Caco-2 (cell line): Measurements from ENCODE around the gene LRFN4. TPM values are rescaled to one million over a fixed set of nuclear protein-coding genes. Genes with fewer than 3 reads are reported as not detected.

Source experiments
- BruUV-seq: library from RNA; stranded (reverse); fragments of 400-500 nt; replicated peaks from 2 replicates; lab custom pipeline; 2021; lab: Mats Ljungman, UMichigan
- CTCF ChIA-PET: fragments of 300-600 bp; sonication (Branson Sonifier 250); formaldehyde crosslinking; loops from one replicate; lab custom pipeline; 2022; ENCODE audit warnings: antibody characterized with exemption; lab: Charles Lee
- POLR2A ChIA-PET: fragments of 300-600 bp; sonication (Branson Sonifier 250); formaldehyde crosslinking; loops from one replicate; lab custom pipeline; 2022; ENCODE audit warnings: antibody characterized with exemption; lab: Charles Lee
- DNase-seq, 2 experiments: peaks; one replicate each; pipeline versions ENCODE4 v3.0.0 to v3.0.0-alpha.2; 2020 to 2022
- H3K27me3 ChIP-seq: replicated peaks from 2 replicates; pipeline ENCODE4 v1.6.0; 2011; ENCODE audit warnings: low read length; ENCODE audit not compliant: control insufficient read depth, insufficient read depth
- H3K36me3 ChIP-seq: 2 replicates; pipeline ENCODE4 v1.5.1; 2011; ENCODE audit warnings: low read length; ENCODE audit not compliant: control insufficient read depth, insufficient read depth
- H3K4me1 ChIP-seq: fragments of 250-450 bp; sonication (Bioruptor Pico); 2 replicates; pipeline ENCODE4 v1.5.1; 2020; ENCODE audit warnings: mild to moderate bottlenecking
- H3K4me3 ChIP-seq: 2 replicates; pipeline ENCODE4 v1.5.1; 2011; ENCODE audit warnings: low read depth, mild to moderate bottlenecking, control low read depth, low read length
- H3K9me3 ChIP-seq: fragments of 250-450 bp; sonication (Bioruptor Pico); 2 replicates; pipeline ENCODE4 v1.5.1; 2020; ENCODE audit warnings: mild to moderate bottlenecking, moderate library complexity
- H3K27ac Mint-ChIP-seq: one replicate; pipeline ENCODE4 v1.8.0; 2022; ENCODE audit warnings: mixed read lengths; ENCODE audit not compliant: unreplicated experiment
- H3K27me3 Mint-ChIP-seq: one replicate; pipeline ENCODE4 v1.8.0; 2022; ENCODE audit warnings: mixed read lengths; ENCODE audit not compliant: insufficient read depth, unreplicated experiment
- H3K36me3 Mint-ChIP-seq: one replicate; pipeline ENCODE4 v1.8.0; 2022; ENCODE audit warnings: mild to moderate bottlenecking, mixed read lengths; ENCODE audit not compliant: insufficient read depth, unreplicated experiment
- H3K4me1 Mint-ChIP-seq: one replicate; pipeline ENCODE4 v1.8.0; 2022; ENCODE audit warnings: low read depth, mixed read lengths; ENCODE audit not compliant: unreplicated experiment
- H3K4me3 Mint-ChIP-seq: one replicate; pipeline ENCODE4 v1.8.0; 2022; ENCODE audit warnings: mild to moderate bottlenecking, moderate library complexity, mixed read lengths; ENCODE audit not compliant: unreplicated experiment
- H3K9me3 Mint-ChIP-seq: one replicate; pipeline ENCODE4 v1.8.0; 2022; ENCODE audit warnings: mixed read lengths; ENCODE audit not compliant: unreplicated experiment
- CTCF ChIP-seq, 2 experiments: fragments of 200-600 bp in 1 of 2; IDR thresholded peaks; 1 replicate in 1 of 2; 2 replicates in 1 of 2; pipeline versions ENCODE4 v1.5.1 to v1.8.0; 2011 to 2022; ENCODE audit warnings: antibody characterized with exemption in 1 of 2, control low read depth in 1 of 2, inconsistent platforms in 1 of 2, low read depth in 1 of 2, low read length in 1 of 2, mild to moderate bottlenecking in 1 of 2, moderate library complexity in 1 of 2; ENCODE audit not compliant: insufficient read depth in 1 of 2, severe bottlenecking in 1 of 2, unreplicated experiment in 1 of 2
- intact Hi-C: fragments of 100-400 bp; cut with micrococcal nuclease; formaldehyde crosslinking; loops from one replicate; pipeline ENCODE4 v1.10.0; 2022; ENCODE audit not compliant: unreplicated experiment
- total RNA-seq: library from RNA; stranded (reverse); gene quantifications from 2 replicates; pipeline ENCODE4 v1.2.3, GENCODE V29; 2022

The LRFN4 gene
- total RNA-seq, 1 experiment from 2014 or later, result 14.1 TPM

- Mint-ChIP-seq H3K27ac (peak overlapping the region; percentile 33), H3K9me3 (no peaks in the 10 kb centered on the region), H3K27me3 (no peaks in the 10 kb centered on the region), H3K36me3 (peaks cover 48% of the 10 kb centered on the region), H3K4me3 (no peak overlapping the region), H3K4me1 (peaks cover 8% of the 10 kb centered on the region)
- no TSS peak for BruUV-seq
- Histone ChIP-seq H3K4me1 (peaks cover 9% of the 10 kb centered on the region), H3K9me3 (no peaks in the 10 kb centered on the region), H3K4me3 (no peak overlapping the region), H3K27me3 (no peaks in the 10 kb centered on the region), H3K36me3 (no peaks in the 10 kb centered on the region)
- intact Hi-C loops, result no loop called here
- CTCF ChIA-PET, result interaction anchor here (1.6 kb wide), 1 partner anchor 11 kb away, joined by 3 read pairs; no protein-coding TSS in a partner anchor
- DNase-seq, result peak in 1 of 2 experiments; percentile 41
- TF ChIP-seq CTCF (IDR thresholded peaks at IDR 0.05; ENCODE audit: insufficient read depth in 1 of 2, low read depth in 1 of 2, low read length in 1 of 2, severe bottlenecking in 1 of 2, unreplicated experiment in 1 of 2), result no peak
- POLR2A ChIA-PET, result interaction anchor here (0.7 kb wide), 1 partner anchor 215 kb away, joined by 3 read pairs; no protein-coding TSS in a partner anchor
These were observed 3.3 kb upstream of the LRFN4 start for GRCh38 chr11:66853242-66854229.

GRCh38 chr11:66854231-66854661, 2.6 kb upstream of the LRFN4 start:
- Mint-ChIP-seq H3K27me3 (no peaks in the 10 kb centered on the region), H3K4me3 (no peak overlapping the region), H3K4me1 (peaks cover 8% of the 10 kb centered on the region), H3K36me3 (peaks cover 48% of the 10 kb centered on the region), H3K9me3 (no peaks in the 10 kb centered on the region), H3K27ac (peak overlapping the region; percentile 33)
- no peak for TF ChIP-seq CTCF (IDR thresholded peaks at IDR 0.05; ENCODE audit: insufficient read depth in 1 of 2, low read depth in 1 of 2, low read length in 1 of 2, severe bottlenecking in 1 of 2, unreplicated experiment in 1 of 2)
- ChIA-PET CTCF (no interaction called here), POLR2A (no interaction called here)
- Histone ChIP-seq H3K4me1 (peaks cover 9% of the 10 kb centered on the region), H3K36me3 (no peaks in the 10 kb centered on the region), H3K27me3 (no peaks in the 10 kb centered on the region), H3K4me3 (no peak overlapping the region), H3K9me3 (no peaks in the 10 kb centered on the region)
- no peak for DNase-seq
- BruUV-seq, result no TSS peak
- intact Hi-C loops, result no loop called here

GRCh38 chr11:66854729-66855211, 2.1 kb upstream of the LRFN4 start:
- no TSS peak for BruUV-seq
- no peak for DNase-seq
- peaks cover 48% of the 10 kb centered on the region for H3K36me3 Mint-ChIP-seq
- peak overlapping the region; percentile 96 for H3K4me3 Mint-ChIP-seq
- peaks cover 9% of the 10 kb centered on the region for H3K4me1 ChIP-seq
- CTCF ChIA-PET, result interaction anchor here (1.5 kb wide), 1 partner anchor 28 kb away, joined by 3 read pairs; no protein-coding TSS in a partner anchor
- H3K9me3 ChIP-seq, result no peaks in the 10 kb centered on the region
- POLR2A ChIA-PET, result interaction anchor here (1.2 to 2.0 kb wide), 3 partner anchors 11 to 238 kb away, joined by 4 to 45 read pairs (median 12); partner anchors contain the start of genes RBM14 and RCE1
- peak overlapping the region; percentile 95 for H3K27ac Mint-ChIP-seq
- intact Hi-C loops, result no loop called here
- H3K4me1 Mint-ChIP-seq, result peaks cover 8% of the 10 kb centered on the region
- no peaks in the 10 kb centered on the region for H3K27me3 Mint-ChIP-seq
- no peaks in the 10 kb centered on the region for H3K27me3 ChIP-seq
- no peaks in the 10 kb centered on the region for H3K36me3 ChIP-seq
- H3K9me3 Mint-ChIP-seq, result no peaks in the 10 kb centered on the region
- H3K4me3 ChIP-seq, result no peak overlapping the region
- no peak for TF ChIP-seq CTCF (IDR thresholded peaks at IDR 0.05; ENCODE audit: insufficient read depth in 1 of 2, low read depth in 1 of 2, low read length in 1 of 2, severe bottlenecking in 1 of 2, unreplicated experiment in 1 of 2)
